Measurements from ENCODE around the gene FLNB. TPM values are rescaled to one million over a fixed set of nuclear protein-coding genes. Genes with fewer than 3 reads are reported as not detected.

FLNB gene
- total and polyA plus RNA-seq, 2 of the 13 experiments (the other 11 are each of a cell fraction or from before 2014, with no cell fraction given): 106 to 130 TPM

DNA sequence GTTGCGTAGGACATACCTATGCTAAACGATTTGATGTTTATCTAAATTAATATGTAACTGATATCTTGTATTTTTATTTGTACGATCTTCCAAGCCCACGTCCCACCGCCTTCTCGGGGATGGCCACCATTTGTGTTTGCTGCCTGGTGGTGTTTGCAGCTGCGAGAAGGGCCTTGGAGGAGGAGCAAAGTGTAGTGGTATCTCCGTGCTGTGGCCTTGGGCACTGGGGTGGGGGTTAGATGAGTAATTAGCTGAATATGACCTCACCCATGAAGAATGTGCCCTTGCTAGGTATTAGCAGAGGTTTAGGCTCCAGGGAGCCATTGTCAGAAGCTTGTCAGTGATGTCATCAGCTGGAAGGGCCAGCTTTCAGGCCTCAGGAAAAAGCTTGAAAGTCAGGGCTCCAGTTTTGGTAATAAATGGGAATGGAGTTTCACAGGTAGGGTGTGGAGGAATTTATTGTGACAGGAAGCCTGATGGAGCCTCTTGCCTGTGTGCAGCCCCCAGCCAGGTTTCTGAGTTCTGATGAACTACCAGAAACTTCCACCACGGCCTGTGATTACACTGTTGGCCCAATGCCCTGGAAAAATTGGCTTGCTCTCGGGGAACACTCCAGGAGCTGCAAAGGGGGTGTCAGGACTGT is 41.0 kb downstream of the FLNB start (continued):
- TF ChIP-seq, protein P1, sequence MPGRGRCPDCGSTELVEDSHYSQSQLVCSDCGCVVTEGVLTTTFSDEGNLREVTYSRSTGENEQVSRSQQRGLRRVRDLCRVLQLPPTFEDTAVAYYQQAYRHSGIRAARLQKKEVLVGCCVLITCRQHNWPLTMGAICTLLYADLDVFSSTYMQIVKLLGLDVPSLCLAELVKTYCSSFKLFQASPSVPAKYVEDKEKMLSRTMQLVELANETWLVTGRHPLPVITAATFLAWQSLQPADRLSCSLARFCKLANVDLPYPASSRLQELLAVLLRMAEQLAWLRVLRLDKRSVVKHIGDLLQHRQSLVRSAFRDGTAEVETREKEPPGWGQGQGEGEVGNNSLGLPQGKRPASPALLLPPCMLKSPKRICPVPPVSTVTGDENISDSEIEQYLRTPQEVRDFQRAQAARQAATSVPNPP (CRISPR knock-in tag; IDR thresholded peaks at IDR 0.05): 0 out of 2 replicates have a peak, but pooled peaks have one; percentile 33
- TF ChIP-seq YEATS4 (CRISPR knock-in tag; IDR thresholded peaks at IDR 0.05; ENCODE audit: borderline replicate concordance) (no peak), KLF9 (CRISPR knock-in tag; IDR thresholded peaks at IDR 0.05; ENCODE audit: low read depth) (no peak), ZNF30 (CRISPR knock-in tag; IDR thresholded peaks at IDR 0.05) (no peak), SAP130 (CRISPR knock-in tag; IDR thresholded peaks at IDR 0.05; ENCODE audit: low read depth) (peak; percentile 84), ZNF34 (CRISPR knock-in tag; IDR thresholded peaks at IDR 0.05; ENCODE audit: borderline replicate concordance) (no peak), MYNN (CRISPR knock-in tag; IDR thresholded peaks at IDR 0.05; ENCODE audit: low read depth) (no peak), ZNF468 (CRISPR knock-in tag; IDR thresholded peaks at IDR 0.05) (no peak), KDM3A (CRISPR knock-in tag; IDR thresholded peaks at IDR 0.05; ENCODE audit: low read depth) (peak; percentile 76), ZNF703 (CRISPR knock-in tag; IDR thresholded peaks at IDR 0.05; ENCODE audit: borderline replicate concordance) (no peak), FOXK1 (CRISPR knock-in tag; IDR thresholded peaks at IDR 0.05; ENCODE audit: borderline replicate concordance, low read depth) (peak; percentile 58; the same call in 1 of the 2 replicates), ZNF484 (CRISPR knock-in tag; IDR thresholded peaks at IDR 0.05; ENCODE audit: borderline replicate concordance, low read depth) (no peak)
- TF ChIP-seq, protein P2, sequence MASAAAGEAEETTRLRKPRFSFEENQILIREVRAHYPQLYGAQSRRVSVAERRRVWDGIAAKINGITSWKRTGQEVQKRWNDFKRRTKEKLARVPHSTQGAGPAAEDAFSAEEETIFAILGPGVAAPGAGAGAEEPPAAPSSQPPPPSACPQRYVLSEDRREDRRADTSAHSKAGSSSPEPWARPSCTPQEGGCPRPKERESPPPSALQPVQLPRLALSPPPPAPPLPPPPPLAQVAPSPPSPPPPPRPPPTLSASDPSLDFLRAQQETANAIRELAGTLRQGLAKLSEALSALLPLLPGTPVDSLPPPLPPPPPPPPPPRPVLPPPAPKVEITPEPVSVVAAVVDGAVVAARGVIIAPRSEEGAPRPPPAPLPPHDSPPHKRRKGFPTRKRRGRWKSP (CRISPR knock-in tag; IDR thresholded peaks at IDR 0.05): 0 out of 2 replicates have a peak, but pooled peaks have one; percentile 29
- TF ChIP-seq, protein P3, sequence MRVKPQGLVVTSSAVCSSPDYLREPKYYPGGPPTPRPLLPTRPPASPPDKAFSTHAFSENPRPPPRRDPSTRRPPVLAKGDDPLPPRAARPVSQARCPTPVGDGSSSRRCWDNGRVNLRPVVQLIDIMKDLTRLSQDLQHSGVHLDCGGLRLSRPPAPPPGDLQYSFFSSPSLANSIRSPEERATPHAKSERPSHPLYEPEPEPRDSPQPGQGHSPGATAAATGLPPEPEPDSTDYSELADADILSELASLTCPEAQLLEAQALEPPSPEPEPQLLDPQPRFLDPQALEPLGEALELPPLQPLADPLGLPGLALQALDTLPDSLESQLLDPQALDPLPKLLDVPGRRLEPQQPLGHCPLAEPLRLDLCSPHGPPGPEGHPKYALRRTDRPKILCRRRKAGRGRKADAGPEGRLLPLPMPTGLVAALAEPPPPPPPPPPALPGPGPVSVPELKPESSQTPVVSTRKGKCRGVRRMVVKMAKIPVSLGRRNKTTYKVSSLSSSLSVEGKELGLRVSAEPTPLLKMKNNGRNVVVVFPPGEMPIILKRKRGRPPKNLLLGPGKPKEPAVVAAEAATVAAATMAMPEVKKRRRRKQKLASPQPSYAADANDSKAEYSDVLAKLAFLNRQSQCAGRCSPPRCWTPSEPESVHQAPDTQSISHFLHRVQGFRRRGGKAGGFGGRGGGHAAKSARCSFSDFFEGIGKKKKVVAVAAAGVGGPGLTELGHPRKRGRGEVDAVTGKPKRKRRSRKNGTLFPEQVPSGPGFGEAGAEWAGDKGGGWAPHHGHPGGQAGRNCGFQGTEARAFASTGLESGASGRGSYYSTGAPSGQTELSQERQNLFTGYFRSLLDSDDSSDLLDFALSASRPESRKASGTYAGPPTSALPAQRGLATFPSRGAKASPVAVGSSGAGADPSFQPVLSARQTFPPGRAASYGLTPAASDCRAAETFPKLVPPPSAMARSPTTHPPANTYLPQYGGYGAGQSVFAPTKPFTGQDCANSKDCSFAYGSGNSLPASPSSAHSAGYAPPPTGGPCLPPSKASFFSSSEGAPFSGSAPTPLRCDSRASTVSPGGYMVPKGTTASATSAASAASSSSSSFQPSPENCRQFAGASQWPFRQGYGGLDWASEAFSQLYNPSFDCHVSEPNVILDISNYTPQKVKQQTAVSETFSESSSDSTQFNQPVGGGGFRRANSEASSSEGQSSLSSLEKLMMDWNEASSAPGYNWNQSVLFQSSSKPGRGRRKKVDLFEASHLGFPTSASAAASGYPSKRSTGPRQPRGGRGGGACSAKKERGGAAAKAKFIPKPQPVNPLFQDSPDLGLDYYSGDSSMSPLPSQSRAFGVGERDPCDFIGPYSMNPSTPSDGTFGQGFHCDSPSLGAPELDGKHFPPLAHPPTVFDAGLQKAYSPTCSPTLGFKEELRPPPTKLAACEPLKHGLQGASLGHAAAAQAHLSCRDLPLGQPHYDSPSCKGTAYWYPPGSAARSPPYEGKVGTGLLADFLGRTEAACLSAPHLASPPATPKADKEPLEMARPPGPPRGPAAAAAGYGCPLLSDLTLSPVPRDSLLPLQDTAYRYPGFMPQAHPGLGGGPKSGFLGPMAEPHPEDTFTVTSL (CRISPR knock-in tag; IDR thresholded peaks at IDR 0.05; ENCODE audit: borderline replicate concordance): peak; percentile 68; the same call in 1 of the 2 replicates
- TF ChIP-seq, protein P4, sequence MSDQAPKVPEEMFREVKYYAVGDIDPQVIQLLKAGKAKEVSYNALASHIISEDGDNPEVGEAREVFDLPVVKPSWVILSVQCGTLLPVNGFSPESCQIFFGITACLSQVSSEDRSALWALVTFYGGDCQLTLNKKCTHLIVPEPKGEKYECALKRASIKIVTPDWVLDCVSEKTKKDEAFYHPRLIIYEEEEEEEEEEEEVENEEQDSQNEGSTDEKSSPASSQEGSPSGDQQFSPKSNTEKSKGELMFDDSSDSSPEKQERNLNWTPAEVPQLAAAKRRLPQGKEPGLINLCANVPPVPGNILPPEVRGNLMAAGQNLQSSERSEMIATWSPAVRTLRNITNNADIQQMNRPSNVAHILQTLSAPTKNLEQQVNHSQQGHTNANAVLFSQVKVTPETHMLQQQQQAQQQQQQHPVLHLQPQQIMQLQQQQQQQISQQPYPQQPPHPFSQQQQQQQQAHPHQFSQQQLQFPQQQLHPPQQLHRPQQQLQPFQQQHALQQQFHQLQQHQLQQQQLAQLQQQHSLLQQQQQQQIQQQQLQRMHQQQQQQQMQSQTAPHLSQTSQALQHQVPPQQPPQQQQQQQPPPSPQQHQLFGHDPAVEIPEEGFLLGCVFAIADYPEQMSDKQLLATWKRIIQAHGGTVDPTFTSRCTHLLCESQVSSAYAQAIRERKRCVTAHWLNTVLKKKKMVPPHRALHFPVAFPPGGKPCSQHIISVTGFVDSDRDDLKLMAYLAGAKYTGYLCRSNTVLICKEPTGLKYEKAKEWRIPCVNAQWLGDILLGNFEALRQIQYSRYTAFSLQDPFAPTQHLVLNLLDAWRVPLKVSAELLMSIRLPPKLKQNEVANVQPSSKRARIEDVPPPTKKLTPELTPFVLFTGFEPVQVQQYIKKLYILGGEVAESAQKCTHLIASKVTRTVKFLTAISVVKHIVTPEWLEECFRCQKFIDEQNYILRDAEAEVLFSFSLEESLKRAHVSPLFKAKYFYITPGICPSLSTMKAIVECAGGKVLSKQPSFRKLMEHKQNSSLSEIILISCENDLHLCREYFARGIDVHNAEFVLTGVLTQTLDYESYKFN (CRISPR knock-in tag; conservative IDR thresholded peaks at IDR 0.05): peak; percentile 92
- TF ChIP-seq, protein P5, sequence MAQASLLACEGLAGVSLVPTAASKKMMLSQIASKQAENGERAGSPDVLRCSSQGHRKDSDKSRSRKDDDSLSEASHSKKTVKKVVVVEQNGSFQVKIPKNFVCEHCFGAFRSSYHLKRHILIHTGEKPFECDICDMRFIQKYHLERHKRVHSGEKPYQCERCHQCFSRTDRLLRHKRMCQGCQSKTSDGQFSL (CRISPR knock-in tag; IDR thresholded peaks at IDR 0.05): no peak
